ENCODE results near the gene ALDH8A1. TPM values are rescaled to one million over a fixed set of nuclear protein-coding genes. Genes with fewer than 3 reads are reported as not detected.

The ALDH8A1 gene
- total and polyA plus RNA-seq, 9 donors, result 0.41 to 2.2 (median 0.65) TPM

GRCh38 chr6:134875367-134875766 lies 74.5 kb downstream of the ALDH8A1 start:
- no CpG with 5 or more reads among the region's 4 CpGs for WGBS (ENCODE audit: insufficient coverage)
- Histone ChIP-seq H3K27me3 (ENCODE audit: control insufficient read depth, insufficient read depth, low read length) (no peaks in the 10 kb centered on the region), H3K4me3 (ENCODE audit: low read length) (no peak overlapping the region), H3K4me1 (ENCODE audit: control insufficient read depth, insufficient read depth, low read length) (no peaks in the 10 kb centered on the region), H3K9me3 (replicated peaks; ENCODE audit: control insufficient read depth, low read depth, low read length) (peaks cover 4% of the 10 kb centered on the region), H3K27ac (ENCODE audit: low read length) (no peak overlapping the region), H3K36me3 (ENCODE audit: control insufficient read depth, insufficient read depth, low read length) (no peaks in the 10 kb centered on the region)
- DNase-seq, result no peak

DNA sequence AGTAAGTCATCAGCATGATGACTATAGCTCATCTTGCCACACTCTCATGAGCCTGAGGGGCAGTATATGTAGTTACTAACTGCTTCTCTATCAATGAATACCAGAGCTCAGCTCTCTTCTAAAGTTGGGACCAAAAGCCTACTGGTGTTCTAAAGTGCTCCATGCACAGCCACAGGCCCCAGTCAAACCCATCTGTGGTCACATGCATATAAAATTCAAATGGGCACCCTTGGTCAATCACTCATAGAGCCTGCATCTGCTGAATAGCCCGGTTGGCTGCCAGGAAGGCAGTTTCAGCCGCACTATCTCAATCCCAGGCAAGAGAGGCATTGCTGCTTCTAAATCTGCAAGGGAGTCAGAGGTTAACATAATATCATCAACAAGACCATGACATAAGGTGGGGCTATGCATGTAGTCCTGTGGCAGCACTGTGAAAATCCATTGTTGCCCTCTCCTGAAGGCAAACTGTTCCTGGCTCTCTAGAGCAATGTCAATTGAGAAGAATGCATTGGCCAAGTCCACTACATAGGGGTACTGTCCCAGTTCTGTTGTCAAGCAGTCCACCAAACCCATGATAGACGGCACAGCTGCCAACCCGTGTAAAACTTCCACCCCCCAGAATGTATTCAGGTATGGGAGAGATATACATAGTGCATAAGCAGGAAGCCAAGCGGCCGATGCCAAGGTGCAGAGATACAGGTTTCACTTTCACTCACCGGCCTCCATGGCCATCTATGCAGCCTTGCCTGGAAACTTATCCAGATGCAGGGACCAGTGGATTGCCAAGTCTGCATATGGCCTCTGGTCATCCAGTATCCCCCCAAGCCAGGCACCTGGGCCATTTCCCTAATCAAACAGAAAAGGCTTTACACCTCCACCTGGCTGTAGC lies 76.2 kb downstream of the ALDH8A1 start:
- no peaks in the 10 kb centered on the region for H3K4me1 ChIP-seq (ENCODE audit: control insufficient read depth, insufficient read depth, low read length)
- 100% methylated on average over 3 of the region's 7 CpGs for WGBS (ENCODE audit: insufficient coverage)
- no peak for DNase-seq

GRCh38 chr6:134870677-134871498 lies 79.0 kb downstream of the ALDH8A1 start:
- DNase-seq, result no peak
- H3K4me1 ChIP-seq (ENCODE audit: control insufficient read depth, insufficient read depth, low read length), result no peaks in the 10 kb centered on the region
- peaks cover 4% of the 10 kb centered on the region for H3K9me3 ChIP-seq (replicated peaks; ENCODE audit: control insufficient read depth, low read depth, low read length)
- H3K36me3 ChIP-seq (ENCODE audit: control insufficient read depth, insufficient read depth, low read length), result no peaks in the 10 kb centered on the region
- H3K27me3 ChIP-seq (ENCODE audit: control insufficient read depth, insufficient read depth, low read length), result no peaks in the 10 kb centered on the region
- 54% methylated on average over 2 of the region's 9 CpGs for WGBS (ENCODE audit: insufficient coverage)
- H3K27ac ChIP-seq (ENCODE audit: low read length), result no peak overlapping the region
- H3K4me3 ChIP-seq (ENCODE audit: low read length), result no peak overlapping the region

More for the DNA sequence above, 76.2 kb downstream of the ALDH8A1 start:
- Histone ChIP-seq H3K4me3 (ENCODE audit: low read length) (no peak overlapping the region), H3K9me3 (replicated peaks; ENCODE audit: control insufficient read depth, low read depth, low read length) (peaks cover 4% of the 10 kb centered on the region), H3K27me3 (ENCODE audit: control insufficient read depth, insufficient read depth, low read length) (no peaks in the 10 kb centered on the region), H3K36me3 (ENCODE audit: control insufficient read depth, insufficient read depth, low read length) (no peaks in the 10 kb centered on the region), H3K27ac (ENCODE audit: low read length) (no peak overlapping the region)

GRCh38 chr6:134868812-134869211 lies 81.1 kb downstream of the ALDH8A1 start:
- no CpG with 5 or more reads among the region's 3 CpGs for WGBS (ENCODE audit: insufficient coverage)
- H3K9me3 ChIP-seq (replicated peaks; ENCODE audit: control insufficient read depth, low read depth, low read length), result no peaks in the 10 kb centered on the region

More at GRCh38 chr6:134868812-134869211, 81.1 kb downstream of the ALDH8A1 start:
- H3K4me3 ChIP-seq (ENCODE audit: low read length), result no peak overlapping the region
- no peak overlapping the region for H3K27ac ChIP-seq (ENCODE audit: low read length)
- no peaks in the 10 kb centered on the region for H3K4me1 ChIP-seq (ENCODE audit: control insufficient read depth, insufficient read depth, low read length)
- no peaks in the 10 kb centered on the region for H3K27me3 ChIP-seq (ENCODE audit: control insufficient read depth, insufficient read depth, low read length)
- no peaks in the 10 kb centered on the region for H3K36me3 ChIP-seq (ENCODE audit: control insufficient read depth, insufficient read depth, low read length)
- DNase-seq, result no peak

Other genes with a start within 250 kb of the ALDH8A1 start
- 62.7 TPM for gene HBS1L, start 104.7 kb upstream of the ALDH8A1 start, total RNA-seq
- 10 to 100 TPM; 38.0 to 52.2 (median 43.1) TPM for gene HBS1L, start 104.7 kb upstream of the ALDH8A1 start, polyA plus RNA-seq (ENCODE audit: insufficient read depth in 1 of 8, insufficient read length in 8 of 8, low replicate concordance in 1 of 8)
- gene MYB, start 231.2 kb upstream of the ALDH8A1 start, total RNA-seq, result 0.40 TPM
- 1 to 10 TPM in 5 of 8 donors, under 1 TPM in 3; 0.66 to 1.5 (median 1.1) TPM for gene MYB, start 231.2 kb upstream of the ALDH8A1 start, polyA plus RNA-seq (ENCODE audit: insufficient read depth in 1 of 8, insufficient read length in 8 of 8, low replicate concordance in 1 of 8)